HG02938 (cell line): ENCODE data around the gene KIF26B.

ENCODE experiments used
- ATAC-seq: cut with Tn5 transposase; IDR thresholded peaks from one replicate; pipeline ENCODE4 v1.9.1; 2021; ENCODE audit warnings: mild to moderate bottlenecking, moderate library complexity; ENCODE audit not compliant: unreplicated experiment

The KIF26B gene

GRCh38 chr1:245234217-245235081, 79.7 kb downstream of the KIF26B start:
- ATAC-seq = no peak

- no peak for ATAC-seq
These were observed 80.4 kb downstream of the KIF26B start for GRCh38 chr1:245235156-245235555.

- no peak for ATAC-seq
These were observed 85.9 kb downstream of the KIF26B start for GRCh38 chr1:245240648-245241165.

- ATAC-seq = no peak
These were observed 86.8 kb downstream of the KIF26B start for GRCh38 chr1:245241526-245242130.

GRCh38 chr1:245242989-245243388, 88.2 kb downstream of the KIF26B start:
- ATAC-seq = no peak

GRCh38 chr1:245245021-245245667, 90.4 kb downstream of the KIF26B start:
- no peak for ATAC-seq

GRCh38 chr1:245246433-245246832, 91.6 kb downstream of the KIF26B start:
- no peak for ATAC-seq

- no peak for ATAC-seq
These were observed 92.6 kb downstream of the KIF26B start for GRCh38 chr1:245247356-245247755.

- no peak for ATAC-seq
These were observed 93.0 kb downstream of the KIF26B start for GRCh38 chr1:245247801-245248200.

GRCh38 chr1:245248231-245248731, 93.5 kb downstream of the KIF26B start:
- ATAC-seq = no peak

GRCh38 chr1:245255783-245256182, 101.0 kb downstream of the KIF26B start:
- ATAC-seq = no peak

GRCh38 chr1:245256528-245256927, 101.7 kb downstream of the KIF26B start:
- no peak for ATAC-seq

GRCh38 chr1:245258271-245258920, 103.6 kb downstream of the KIF26B start:
- ATAC-seq = no peak

GRCh38 chr1:245260110-245260882, 105.5 kb downstream of the KIF26B start:
- ATAC-seq = no peak

GRCh38 chr1:245260883-245261282, 106.1 kb downstream of the KIF26B start:
- ATAC-seq = no peak

- no peak for ATAC-seq
These were observed 107.0 kb downstream of the KIF26B start for GRCh38 chr1:245261786-245262185.

GRCh38 chr1:245263529-245264095, 108.8 kb downstream of the KIF26B start:
- no peak for ATAC-seq

GRCh38 chr1:245264226-245264625, 109.4 kb downstream of the KIF26B start:
- no peak for ATAC-seq

- no peak for ATAC-seq
These were observed 111.3 kb downstream of the KIF26B start for GRCh38 chr1:245266105-245266504.

- ATAC-seq = no peak
These were observed 115.3 kb downstream of the KIF26B start for GRCh38 chr1:245270063-245270462.
